Stimulated activated CD4-positive, alpha-beta T cell treated with anti-CD3 and anti-CD28 coated beads, Interleukin-1b, Interleukin-23, amount 100 ng/mL, for 24 hours (primary cell): ENCODE measurements around the gene CLOCK.

Experiments used
- DNase-seq, 4 experiments: peaks; one replicate each; pipeline ENCODE4 v3.0.0-alpha.2; 2020; ENCODE audit warnings: low read depth in 4 of 4, low spot score in 1 of 4

The CLOCK gene

DNA sequence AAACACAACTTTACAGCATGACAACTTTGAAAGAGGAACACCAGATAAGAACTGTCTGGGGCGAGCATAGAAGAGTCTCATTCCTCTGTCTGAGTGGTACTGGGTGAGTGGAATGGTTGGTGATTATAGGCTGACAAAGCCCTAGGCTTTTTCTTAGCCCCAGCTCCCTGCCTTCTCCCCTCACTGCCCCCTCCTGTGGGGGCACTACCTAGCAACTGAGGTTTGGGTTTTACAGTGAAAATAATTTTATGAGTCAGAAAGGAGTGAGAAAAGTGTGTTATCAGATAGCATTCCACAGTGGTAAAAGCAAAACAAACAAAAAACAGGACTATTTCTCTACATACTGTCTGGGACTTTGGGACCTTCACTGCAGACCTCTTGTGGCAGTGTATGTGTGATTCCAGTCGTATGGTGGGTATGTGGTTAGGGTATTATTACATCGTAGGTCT is 161.5 kb downstream of the CLOCK start:
- no peak for DNase-seq

- no peak for DNase-seq
Measured at GRCh38 chr4:55382488-55383003, 164.2 kb downstream of the CLOCK start.

- no peak for DNase-seq
Measured at GRCh38 chr4:55381502-55381901, 165.2 kb downstream of the CLOCK start.

DNA sequence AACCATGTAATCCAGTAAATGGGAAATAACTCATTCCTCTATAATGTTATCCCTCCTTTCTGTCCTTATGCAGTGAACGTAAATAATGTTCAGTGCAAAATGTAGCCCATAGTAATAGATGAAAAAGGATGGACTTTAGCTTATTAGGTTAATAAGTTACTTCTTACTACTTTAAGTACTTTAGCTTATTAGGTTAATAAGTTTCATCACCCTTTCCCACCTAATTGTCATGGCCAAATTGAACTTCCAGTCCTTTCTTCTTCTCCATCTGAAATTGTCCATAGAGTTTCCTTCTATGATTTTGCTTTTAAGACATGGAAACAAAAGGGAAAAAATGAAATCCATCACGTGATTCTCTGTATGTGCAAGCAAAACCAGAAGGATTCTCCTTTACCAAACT is 166.1 kb downstream of the CLOCK start:
- DNase-seq = no peak

DNA sequence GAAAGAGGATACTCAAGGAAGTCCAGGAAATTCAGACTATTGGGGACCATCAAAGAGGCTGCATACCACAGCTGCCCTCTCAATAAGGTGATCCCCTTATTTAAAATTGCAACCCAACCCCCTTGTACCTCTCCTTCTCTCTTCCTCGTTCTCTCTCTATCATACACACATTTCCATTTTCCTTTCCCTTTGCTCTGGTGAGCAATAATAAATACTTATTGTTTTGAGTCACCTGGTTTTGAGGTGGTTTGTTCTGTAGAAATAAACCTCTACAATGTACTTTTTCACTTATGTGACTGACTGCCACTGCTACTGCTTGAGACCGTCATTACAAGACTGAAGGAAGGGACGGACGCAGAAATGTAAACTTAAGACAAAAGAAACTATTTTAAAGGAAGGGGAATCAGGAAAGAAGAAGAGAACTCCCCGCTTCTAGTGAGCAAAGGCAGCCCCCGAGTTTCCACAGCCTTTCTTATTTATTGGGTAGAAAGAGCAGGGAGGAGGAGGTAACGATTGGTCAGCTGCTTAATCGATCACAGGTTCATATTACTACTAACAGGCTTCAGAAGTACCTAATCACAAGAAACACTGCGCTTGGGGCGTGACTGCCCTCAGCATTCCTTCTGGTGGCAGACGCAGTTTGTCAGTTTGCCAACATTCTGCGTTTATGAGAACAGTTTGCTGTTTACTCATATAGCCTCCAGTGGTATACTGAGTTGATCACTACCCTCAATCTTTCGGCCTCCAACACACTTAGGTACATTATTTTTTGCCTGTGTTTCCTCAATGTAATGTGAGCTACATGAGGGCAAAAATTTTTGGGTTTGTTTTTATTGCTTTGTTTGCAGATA is 167.9 kb downstream of the CLOCK start:
- DNase-seq = no peak
